Skin of body (tissue), 2 donors: ENCODE data around the gene TLL2. TPM values are rescaled to one million over a fixed set of nuclear protein-coding genes. Genes with fewer than 3 reads are reported as not detected.

Experiments used
- DNase-seq: peaks from one replicate; lab custom pipeline; 2025; lab: John Stamatoyannopoulos, UW
- total RNA-seq: library from RNA; depleted of rRNA; stranded (reverse); fragments of >200 nt; gene quantifications from one replicate; pipeline ENCODE4 v1.2.3, GENCODE V29; 2014

Gene TLL2
- total RNA-seq, 1 donor from 2014 or later = 0.20 TPM

DNA sequence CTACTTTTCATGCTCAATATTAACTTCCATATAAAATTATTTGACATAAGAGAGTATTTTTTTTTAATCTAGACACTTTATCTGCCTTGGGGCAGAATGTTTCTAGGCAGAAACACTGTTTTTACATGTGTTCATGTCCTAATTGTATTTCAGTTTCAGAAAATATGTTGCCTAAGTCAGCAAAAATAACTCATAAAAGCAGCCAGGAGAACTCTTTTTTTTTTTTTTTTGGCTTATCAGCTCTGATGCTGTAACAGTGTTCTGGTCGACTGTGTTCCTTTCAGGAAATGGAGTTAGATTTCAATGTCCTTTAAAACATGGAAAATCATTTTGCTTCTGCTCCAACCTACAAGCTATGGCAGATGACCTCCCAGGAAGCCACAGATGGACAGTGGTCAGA, 91.7 kb downstream of the TLL2 start:
- DNase-seq = no peak

DNA sequence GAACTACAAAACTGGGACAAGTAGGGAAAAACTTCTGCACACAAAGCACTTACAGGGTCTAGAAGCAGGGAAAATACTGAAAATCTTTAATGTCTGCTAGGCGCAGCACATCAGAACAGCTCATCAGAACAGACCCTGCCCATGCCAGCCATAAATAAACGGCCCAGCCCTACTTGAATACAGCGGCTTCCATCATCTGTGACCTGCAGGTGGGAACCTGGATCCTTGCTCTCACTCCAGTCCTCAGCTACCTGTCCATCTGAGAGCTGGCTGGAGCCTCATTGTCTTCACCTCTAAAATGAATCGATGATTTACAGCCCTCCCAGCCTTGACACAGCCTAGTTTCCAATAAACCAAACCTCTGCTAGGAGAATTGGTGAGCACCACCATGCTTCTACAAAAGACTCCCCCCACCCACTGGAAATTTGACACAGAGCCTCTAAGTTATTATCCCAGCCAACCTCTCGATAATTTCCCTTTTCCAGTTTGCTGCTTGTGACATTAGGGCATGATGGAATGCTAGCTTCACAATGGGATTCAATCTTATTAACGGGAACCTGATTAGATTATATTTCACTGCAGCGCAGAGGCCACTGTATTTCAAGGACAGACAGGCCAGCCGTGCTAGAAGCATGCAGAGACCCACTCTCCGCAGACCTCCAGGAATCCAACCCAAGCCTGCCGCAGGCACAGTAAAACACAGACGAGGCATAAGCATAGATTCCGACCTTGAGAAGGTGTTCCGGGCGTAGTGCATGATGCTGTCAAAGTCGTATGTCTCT, 93.3 kb downstream of the TLL2 start:
- no peak for DNase-seq

DNA sequence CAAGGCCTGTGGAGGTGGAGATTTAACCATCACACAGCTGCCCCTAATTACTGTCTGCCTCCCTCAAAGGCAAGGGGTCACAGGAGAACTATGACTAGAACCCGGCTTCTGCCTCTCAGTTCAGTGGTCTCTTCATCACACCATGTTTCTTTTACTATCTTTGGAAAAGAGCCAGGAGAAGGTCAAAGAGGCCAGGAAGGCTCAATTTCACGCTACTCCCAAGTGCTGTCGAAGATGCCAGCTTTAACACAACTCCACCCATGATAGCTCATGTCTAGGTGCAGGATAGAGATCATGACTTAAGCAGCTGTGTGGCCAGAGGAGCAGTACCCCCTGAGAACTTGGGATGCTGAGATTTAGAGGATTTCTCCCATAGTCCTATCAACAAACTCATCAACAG, 94.4 kb downstream of the TLL2 start:
- no peak for DNase-seq

DNA sequence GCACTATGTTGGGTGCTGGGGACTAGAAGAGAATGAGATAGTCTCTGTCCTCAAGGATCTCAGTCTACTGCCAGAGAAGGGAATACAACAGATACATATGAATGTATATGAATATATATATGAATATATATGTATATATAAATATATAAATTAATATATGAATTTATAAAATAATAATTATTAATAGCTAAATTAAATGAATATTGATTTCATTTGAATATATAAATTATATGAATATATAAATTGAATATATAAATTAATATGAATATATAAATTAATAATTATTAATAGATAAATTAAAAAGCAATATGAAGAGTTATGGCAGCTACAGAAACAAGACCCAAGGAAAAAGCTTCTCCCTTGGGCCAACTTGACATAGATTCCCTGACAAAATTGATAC, 95.1 kb downstream of the TLL2 start:
- DNase-seq = no peak

DNA sequence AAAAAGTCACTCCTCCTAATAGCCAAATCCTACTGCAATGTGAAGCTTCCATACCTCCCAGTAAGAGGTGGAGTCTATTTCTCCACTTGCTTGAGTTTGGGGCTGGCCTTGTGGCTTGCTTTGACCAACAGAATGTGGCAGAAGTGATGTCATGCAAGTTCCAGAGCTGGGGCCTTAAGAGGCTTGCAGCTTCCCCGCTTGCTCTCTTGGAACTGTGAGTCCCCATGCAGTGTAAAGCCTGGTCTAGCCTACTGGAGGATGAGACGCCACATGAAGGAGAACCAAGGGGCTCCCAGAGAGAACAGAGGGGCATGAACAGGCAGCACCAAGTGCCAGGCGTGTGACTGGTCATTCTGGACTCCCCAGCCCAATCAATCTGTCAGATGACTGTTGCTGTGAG, 96.3 kb downstream of the TLL2 start:
- no peak for DNase-seq

DNA sequence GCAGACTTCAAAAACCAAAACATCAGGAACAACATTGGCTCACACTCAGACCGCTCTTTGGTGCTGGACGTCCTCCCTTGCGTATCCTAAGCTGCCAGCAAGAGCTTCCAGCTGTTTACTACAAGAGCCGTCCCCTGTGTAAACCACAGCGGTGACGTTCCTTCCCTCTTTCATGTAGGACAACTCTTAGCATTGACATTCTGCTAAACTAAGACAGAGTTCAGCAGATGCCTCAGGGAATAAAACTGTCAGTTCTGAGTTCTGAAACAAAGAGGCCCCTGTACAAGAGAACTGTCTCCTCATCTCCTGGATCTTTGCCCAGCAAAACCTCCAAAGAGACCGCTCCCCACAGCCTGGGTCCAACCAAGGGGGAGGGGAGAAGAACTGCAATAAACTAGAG, 97.1 kb downstream of the TLL2 start:
- DNase-seq = peak; percentile 83

DNA sequence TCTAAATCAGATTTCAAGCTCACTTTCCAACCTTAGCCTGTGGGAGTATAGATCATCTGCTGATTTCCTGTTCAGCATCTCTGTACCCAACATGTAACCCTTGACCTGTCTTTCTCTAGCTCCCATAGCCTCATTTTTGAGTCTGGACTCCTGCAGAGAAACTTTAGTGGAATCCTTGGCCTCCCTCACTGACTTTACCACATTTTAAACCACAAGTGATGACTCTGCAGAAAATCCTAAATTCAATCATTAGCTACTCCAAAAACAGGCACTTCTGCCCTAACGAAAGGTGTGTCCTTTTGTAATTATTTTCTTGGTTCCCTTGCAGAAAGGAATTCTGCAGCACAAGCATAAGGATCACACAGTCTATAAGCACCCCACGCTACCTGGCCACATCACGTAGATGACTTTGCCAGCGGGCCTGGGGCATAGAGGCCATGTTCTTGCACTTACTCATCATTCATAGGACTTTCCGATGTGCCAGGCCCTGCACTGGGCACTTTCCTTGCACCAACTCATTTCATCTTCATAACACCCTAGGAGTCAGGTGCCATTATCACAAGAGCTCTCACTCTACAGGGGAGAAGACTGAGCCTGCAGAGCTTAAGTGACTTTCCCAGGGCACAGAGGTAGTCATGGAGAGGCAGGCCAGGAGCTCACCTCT, 97.7 kb downstream of the TLL2 start:
- DNase-seq = no peak

DNA sequence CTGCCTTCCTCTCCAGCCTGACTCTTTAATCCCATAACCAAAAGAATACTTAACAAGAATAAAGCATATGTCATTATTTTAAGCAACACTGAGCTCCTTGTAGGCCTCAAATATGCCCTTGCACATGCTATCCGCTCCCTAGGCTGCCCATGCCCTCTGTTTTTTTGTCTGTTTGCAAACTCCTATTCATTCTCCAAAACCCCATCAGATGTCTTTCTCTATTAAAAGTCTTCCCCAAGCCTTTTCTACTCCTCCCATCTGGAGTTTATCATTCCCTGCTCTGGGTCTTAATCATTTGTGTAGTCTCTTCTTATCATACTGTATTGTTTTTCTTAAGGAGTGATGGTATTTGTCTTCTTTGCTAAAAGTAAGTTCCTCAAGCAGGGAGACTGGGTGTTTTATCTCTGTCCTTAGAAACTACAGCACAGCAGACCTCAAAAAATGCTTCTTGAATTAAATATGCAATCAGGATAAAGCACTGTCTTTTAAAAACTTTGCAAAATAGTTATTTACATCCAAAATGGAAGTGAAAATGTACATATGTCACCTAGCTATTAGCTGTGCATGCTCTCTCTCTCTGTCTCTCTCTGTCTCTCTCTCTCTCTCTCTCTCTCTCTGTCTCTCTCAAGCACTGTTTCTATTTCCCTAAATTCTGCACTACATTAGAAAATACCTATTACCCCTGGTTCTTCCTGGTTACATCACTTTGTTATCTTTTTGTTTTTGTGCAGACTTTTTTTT, 98.4 kb downstream of the TLL2 start:
- DNase-seq = no peak

DNA sequence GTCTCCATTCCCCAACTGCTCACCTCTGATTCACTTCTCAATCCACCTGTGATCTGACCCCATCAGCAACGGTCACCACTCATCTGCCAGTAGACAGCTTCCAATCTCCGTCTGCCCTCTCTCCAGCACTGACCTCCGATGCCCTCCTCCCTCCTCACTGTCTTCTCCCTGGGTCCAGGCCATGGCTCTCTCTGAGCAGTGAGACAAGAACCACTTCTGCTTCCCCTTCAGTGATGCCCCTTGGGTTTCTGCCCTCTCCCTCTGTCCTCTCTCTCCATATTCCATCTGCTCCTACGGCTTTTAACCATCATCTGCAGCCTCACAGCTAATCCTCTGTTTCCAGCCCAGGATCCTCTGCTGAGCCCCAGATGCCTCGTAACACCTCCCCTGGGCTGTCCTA, 99.4 kb downstream of the TLL2 start:
- DNase-seq = no peak

DNA sequence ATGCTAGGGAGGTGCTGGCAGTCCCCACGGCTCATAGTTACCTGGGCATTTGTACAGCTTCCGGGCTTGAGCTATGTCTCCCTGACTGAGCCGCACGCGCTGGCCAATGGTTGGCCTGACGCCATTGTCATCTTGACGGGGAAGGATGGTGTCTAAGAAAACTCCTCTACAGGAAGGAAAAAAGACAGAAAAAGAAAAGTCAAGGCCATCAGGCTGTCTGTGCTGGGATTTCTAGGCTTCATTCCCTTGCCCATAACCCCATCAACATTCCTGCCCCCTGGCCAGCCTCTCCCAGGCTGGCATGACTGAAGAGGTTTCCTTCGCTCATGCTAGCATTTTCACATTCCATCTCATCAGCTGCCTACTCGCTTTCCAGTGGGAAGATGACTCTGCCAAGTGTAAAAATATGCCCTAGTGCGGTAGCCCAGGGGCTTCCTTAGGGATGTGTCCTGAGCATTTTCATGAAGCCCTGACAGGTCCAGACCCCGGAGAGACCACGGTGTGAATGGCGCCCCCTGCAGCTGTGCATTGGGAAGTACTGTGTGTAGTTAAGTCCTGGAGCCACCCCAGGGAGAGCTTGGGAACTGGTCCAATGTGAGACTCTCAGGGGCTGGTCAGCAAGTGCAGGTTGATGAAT, 100.5 kb downstream of the TLL2 start:
- DNase-seq = no peak

DNA sequence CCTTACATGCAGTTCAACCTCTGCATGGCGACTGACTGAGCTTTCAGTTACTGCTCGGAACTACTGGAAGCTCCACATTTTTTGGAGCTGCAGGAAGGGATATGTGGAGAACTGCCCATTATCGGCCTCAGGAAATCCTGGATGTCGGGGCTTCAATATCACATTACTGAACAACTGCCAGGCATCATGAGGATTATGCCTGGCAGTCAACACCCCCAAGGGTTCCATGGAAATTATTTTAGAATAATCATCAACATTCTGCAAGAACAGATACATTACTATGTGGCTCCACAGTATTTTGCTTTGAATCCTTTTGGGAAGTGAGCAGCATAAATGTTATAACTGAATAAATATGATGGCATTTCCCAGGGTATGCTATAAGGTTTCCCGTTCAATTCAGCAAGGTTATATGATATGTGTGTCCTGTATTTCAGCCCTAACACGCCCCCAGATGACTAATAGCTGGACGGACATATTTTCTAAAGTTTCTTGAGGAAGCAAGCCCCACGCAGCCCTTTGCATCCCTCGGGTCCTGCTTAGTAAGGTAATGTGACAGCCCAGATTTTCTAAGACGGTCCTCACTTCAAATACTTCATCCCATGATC, 101.9 kb downstream of the TLL2 start:
- no peak for DNase-seq

DNA sequence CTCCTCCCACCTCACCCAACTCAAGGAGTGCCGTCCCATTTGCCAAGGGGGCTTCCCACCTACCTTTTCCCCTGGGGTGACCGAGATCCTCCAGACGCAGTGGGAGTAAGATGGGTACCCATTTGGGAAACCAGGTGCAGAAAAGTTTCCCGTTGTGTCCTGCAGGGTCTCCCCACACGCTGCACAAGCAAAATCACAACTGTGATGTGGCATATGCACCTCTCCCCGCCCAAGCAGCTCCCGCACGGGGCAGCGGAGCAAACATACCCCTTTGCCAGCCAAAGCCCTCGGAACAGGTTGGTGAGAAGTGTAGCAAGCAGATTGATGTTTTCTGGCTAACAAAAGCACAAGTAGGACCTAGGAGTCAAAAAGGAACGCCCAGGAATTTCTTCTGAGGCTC, 103.4 kb downstream of the TLL2 start:
- DNase-seq = no peak

DNA sequence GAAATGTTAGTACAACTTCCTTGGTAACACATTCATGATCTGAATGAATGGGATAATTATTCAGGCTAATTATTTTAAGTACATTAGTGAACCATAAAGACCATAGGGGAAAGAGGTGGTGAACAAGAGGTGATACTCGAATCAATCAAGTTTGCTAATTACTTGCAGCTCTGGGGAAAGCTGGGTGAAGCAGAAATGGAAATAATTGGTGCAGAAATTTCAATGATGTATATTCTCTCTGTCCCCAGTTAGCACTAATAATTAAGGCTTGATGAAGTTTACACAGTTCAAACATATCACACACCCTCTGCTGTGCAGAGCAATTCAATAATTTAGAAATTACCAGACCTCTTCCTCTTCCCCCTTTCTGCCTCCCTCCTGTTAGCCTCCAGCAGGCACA, 105.5 kb downstream of the TLL2 start:
- DNase-seq = no peak

DNA sequence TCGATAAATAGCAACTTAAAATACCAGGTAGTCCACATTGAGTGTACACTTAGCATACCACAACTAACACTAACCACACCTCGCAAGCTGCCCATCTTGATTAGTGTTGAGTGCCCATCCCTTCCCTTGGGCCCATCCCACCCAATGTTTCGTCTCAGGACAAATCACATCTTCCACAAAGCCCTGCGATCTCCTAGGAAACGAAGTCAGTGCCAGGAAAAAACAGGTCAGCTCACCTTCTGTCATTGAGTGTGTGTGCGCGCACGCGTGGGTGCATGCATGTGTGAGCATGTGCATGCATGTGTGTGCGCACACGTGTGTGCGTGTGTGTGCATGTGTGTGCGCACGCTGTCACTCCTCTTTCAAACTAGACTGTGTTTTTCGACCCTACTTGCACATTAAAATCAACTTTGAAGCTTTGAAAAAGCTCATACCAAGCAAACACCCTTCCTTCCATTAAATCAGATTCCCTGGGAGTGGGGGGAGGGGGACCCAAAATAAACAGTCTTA, 106.1 kb downstream of the TLL2 start:
- DNase-seq = no peak

DNA sequence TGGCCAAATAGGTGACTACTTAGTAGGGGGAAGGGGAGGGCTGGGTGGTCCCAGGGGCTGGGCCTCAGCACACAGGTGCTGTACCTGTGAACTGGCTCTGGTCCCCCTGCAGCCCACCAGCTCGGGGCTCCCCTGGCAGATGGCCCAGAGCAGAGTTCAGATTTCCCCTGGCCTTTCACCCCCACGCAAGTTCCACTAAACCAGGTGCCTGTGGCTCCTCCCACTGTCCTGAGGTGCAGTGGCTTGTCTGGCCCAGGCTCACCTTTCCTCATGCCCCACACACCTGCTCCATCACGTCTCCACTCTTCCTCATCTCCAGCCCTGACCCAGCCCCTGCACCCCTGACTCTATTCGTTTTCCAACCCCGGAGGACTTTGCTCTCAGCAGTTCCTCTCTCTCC, 107.6 kb downstream of the TLL2 start:
- DNase-seq = no peak

DNA sequence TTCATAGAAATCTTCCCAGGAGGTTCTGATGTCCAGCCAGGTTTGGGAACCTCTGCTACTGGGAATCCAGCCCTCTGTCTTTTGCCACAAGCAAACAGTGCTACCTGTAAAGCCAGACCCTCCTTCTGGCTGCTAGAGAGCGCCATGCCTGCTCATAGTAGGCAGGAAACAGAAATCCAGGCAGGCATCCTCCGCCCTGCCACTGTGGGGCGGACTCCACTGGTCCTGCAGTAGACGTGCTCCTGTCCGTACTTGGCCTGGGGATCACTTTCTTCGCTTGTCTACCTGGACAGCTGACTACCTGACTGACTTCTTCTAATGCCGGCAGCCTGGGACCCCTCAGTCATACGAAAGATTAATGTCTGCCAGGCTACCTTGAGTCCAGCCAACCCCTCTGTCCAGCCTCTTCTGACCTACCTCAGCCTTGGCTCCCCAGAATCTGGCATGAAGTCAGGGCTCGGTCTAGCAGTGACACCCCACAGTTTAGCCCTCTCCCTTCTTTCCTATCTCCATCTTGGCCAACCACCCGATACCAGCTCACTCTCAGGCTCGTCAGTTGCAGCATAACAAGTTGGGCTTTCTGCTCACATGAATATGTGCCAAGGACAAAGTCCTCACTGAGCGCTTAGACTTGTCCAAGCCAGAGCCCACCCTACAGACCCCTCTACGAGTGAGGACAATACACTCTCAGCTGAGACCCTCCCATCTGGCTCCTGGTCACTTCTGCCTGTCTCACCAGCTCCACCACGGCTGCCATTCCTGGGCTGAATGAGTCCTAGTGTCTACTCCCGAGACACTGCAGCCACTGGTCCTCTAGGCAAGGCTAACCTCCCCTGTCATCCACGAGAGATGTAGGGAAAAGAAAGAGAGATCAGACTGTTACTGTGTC, 111.1 kb downstream of the TLL2 start:
- DNase-seq = no peak

DNA sequence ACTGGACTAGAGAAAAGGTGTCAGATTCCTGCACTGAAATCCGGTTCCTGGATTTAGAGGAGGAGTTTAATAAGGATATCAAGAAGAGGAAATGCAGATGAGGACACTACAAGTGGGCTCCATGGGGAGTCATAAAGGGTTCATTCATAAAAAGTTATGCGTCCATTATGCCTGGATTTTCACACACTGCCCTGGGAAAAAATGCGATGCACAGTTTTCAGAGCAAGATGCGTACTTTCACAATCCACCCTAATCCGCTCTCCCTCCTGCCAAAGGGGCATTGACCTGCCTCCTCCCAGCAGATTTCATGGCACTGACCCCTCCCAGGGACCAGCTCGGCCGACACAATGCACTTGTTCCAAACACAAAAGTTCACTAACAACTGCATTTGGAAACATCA, 112.7 kb downstream of the TLL2 start:
- DNase-seq = no peak

DNA sequence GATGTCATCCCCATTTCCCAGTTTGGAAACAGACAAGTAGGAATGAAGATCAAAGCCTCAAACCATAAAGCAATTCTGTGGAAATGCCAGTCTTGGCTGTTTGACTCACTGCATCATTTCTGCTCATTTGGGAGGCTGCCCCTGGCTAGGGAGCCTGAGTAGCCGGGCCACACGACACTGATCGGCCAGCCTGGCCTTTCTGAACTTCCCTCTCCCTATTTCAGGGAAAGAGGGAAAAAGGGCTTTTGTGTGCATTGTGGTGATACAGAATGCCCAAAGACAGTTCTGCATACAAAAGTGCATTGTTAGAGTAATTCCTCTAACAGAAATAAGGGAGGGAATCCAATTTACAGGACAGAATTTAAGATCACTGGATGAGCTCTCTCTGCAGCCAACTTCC, 113.3 kb downstream of the TLL2 start:
- no peak for DNase-seq

DNA sequence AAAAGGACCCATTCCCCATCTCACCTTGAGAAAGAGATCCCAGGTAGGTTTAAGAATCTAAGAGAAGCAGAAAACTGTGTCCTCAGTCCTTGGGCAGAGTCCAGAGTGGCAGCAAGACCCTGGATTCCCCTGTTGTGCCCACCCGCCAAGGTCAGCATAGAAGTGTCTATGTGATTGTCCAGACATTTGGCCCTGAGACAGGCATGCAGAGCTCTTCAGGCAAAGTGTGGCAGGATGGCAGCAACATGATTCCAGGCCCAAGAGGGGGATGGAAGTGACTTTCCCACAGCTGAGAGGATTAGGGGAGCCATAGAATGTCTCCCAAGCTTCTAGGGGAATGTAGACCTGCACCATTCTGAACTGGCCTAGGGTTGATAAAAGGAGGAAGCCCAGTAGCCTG, 115.8 kb downstream of the TLL2 start:
- no peak for DNase-seq
